Naive thymus-derived CD4-positive, alpha-beta T cell (primary cell): ENCODE measurements around the gene PCBD2. TPM values are rescaled to one million over a fixed set of nuclear protein-coding genes. Genes with fewer than 3 reads are reported as not detected.
A peak's percentile ranks its signal among the peaks of the same experiment; 100 is the strongest.
"Not testable (repeated sequence)": the region's sequence is repeated elsewhere in the genome, so short reads cannot be mapped to it uniquely, and the experiment has no call there.

Experiments used
- ATAC-seq: fragments of 150-1000 bp; cut with Tn5 transposase; 2 replicates; pipeline ENCODE4 v1.10.0; 2021; ENCODE audit warnings: mild to moderate bottlenecking, moderate library complexity
- CTCF ChIA-PET: fragments of 350-600 bp; sonication (Branson Sonifier 250); formaldehyde crosslinking; loops from one replicate; lab custom pipeline; 2021; ENCODE audit warnings: antibody characterized with exemption; lab: Charles Lee
- POLR2A ChIA-PET: fragments of 350-600 bp; sonication (Branson Sonifier 250); formaldehyde crosslinking; loops from one replicate; lab custom pipeline; 2021; ENCODE audit warnings: antibody characterized with exemption, inconsistent platforms; lab: Charles Lee
- DNase-seq, 9 donors: peaks; one replicate each; pipeline versions ENCODE4 v3.0.0 to v3.0.0-alpha.2; 2020 to 2022; ENCODE audit warnings: mixed read lengths in 1 of 9
- H3K27ac ChIP-seq: one replicate; pipeline ENCODE4 v1.7.0; 2013; ENCODE audit warnings: mild to moderate bottlenecking, low read depth, low read length, moderate library complexity
- H3K27me3 ChIP-seq, 2 donors: one replicate each; pipeline ENCODE4 v1.7.0; 2013; ENCODE audit warnings: low read length in 2 of 2, mild to moderate bottlenecking in 2 of 2, moderate library complexity in 2 of 2; ENCODE audit not compliant: control insufficient read depth in 2 of 2, insufficient read depth in 2 of 2
- H3K36me3 ChIP-seq, 3 experiments: 1 replicate in 2 of 3; 2 replicates in 1 of 3; pipeline ENCODE4 v1.7.0; 2013; ENCODE audit warnings: low read length in 3 of 3, mild to moderate bottlenecking in 3 of 3, moderate library complexity in 1 of 3; ENCODE audit not compliant: insufficient read depth in 3 of 3, control insufficient read depth in 2 of 3
- H3K4me1 ChIP-seq, 2 donors: one replicate each; pipeline ENCODE4 v1.7.0; 2013; ENCODE audit warnings: low read length in 2 of 2, mild to moderate bottlenecking in 2 of 2, moderate library complexity in 1 of 2; ENCODE audit not compliant: control insufficient read depth in 2 of 2, insufficient read depth in 2 of 2
- H3K4me3 ChIP-seq: 2 replicates; pipeline ENCODE4 v1.7.0; 2013; ENCODE audit warnings: mild to moderate bottlenecking, low read length
- H3K9me3 ChIP-seq, 3 experiments: 1 replicate in 2 of 3; 2 replicates in 1 of 3; pipeline ENCODE4 v1.7.0; 2013; ENCODE audit warnings: low read length in 3 of 3; ENCODE audit not compliant: control insufficient read depth in 2 of 3
- H3K27ac Mint-ChIP-seq, 9 donors: one replicate each; pipeline ENCODE4 v1.8.0; 2020 to 2022; ENCODE audit warnings: mixed read lengths in 9 of 9, mild to moderate bottlenecking in 8 of 9, moderate library complexity in 5 of 9, inconsistent platforms in 2 of 9
- H3K27me3 Mint-ChIP-seq, 5 donors: one replicate each; pipeline ENCODE4 v1.8.0; 2021 to 2022; ENCODE audit warnings: mixed read lengths in 5 of 5, mild to moderate bottlenecking in 1 of 5
- H3K36me3 Mint-ChIP-seq, 5 donors: one replicate each; pipeline ENCODE4 v1.8.0; 2020 to 2022; ENCODE audit warnings: mixed read lengths in 5 of 5, mild to moderate bottlenecking in 3 of 5, inconsistent platforms in 1 of 5
- H3K4me1 Mint-ChIP-seq, 7 donors: one replicate each; pipeline ENCODE4 v1.8.0; 2020 to 2022; ENCODE audit warnings: mixed read lengths in 7 of 7, mild to moderate bottlenecking in 3 of 7, inconsistent platforms in 1 of 7
- H3K4me3 Mint-ChIP-seq, 10 donors: one replicate each; pipeline ENCODE4 v1.8.0; 2020 to 2022; ENCODE audit warnings: mild to moderate bottlenecking in 10 of 10, mixed read lengths in 10 of 10, moderate library complexity in 6 of 10, inconsistent platforms in 2 of 10
- H3K9me3 Mint-ChIP-seq, 11 donors: one replicate each; pipeline ENCODE4 v1.8.0; 2020 to 2022; ENCODE audit warnings: mixed read lengths in 11 of 11, mild to moderate bottlenecking in 4 of 11, inconsistent platforms in 1 of 11, moderate library complexity in 1 of 11
- intact Hi-C, 2 donors: fragments of 100-400 bp; cut with micrococcal nuclease; formaldehyde crosslinking; loops; one replicate each; pipeline ENCODE4 v1.15.1; 2023
- polyA plus RNA-seq, 2 donors: library from polyadenylated mRNA; unstranded; fragments of 300-500 nt; fragmentation: Illumina TruSeq; gene quantifications; one replicate each; pipeline ENCODE4 v1.2.3, GENCODE V29; 2021
- total RNA-seq, 6 experiments: library from RNA in 5 of 6; stranded (reverse) in 5 of 6; gene quantifications; 1 replicate in 5 of 6; 2 replicates in 1 of 6; pipeline ENCODE4 v1.2.3 and lab custom pipeline; 2021 to 2026

PCBD2 gene
- total and polyA plus RNA-seq, 7 experiments from 2014 or later = 10.6 to 15.8 (median 14.3) TPM

GRCh38 chr5:134880937-134881336 is 24.0 kb upstream of the PCBD2 start:
- Mint-ChIP-seq H3K36me3 (peaks cover 0 to 12% (median 8%) of the 10 kb centered on the region in 5 donors), H3K27ac (peak overlapping the region in 3 of 9 donors; percentile 8 to 81 (median 55))

GRCh38 chr5:134881711-134882110 is 23.2 kb upstream of the PCBD2 start:
- ATAC-seq, H3K4me3 ChIP-seq, H3K27me3 ChIP-seq, H3K9me3 Mint-ChIP-seq, H3K27ac ChIP-seq, CTCF ChIA-PET, intact Hi-C loops, H3K36me3 ChIP-seq, POLR2A ChIA-PET, H3K27ac Mint-ChIP-seq, H3K27me3 Mint-ChIP-seq, H3K4me1 ChIP-seq, H3K4me3 Mint-ChIP-seq, H3K9me3 ChIP-seq, DNase-seq: not testable (repeated sequence)
- Mint-ChIP-seq H3K4me1 (peaks cover 34 to 56% (median 45%) of the 10 kb centered on the region in 7 donors), H3K36me3 (peaks cover 0 to 11% (median 8%) of the 10 kb centered on the region in 5 donors)

More at GRCh38 chr5:134880937-134881336, 24.0 kb upstream of the PCBD2 start:
- H3K9me3 Mint-ChIP-seq, DNase-seq, POLR2A ChIA-PET, H3K27ac ChIP-seq, H3K36me3 ChIP-seq, H3K9me3 ChIP-seq, intact Hi-C loops, ATAC-seq, H3K4me3 ChIP-seq, H3K27me3 Mint-ChIP-seq, H3K27me3 ChIP-seq, H3K4me3 Mint-ChIP-seq: not testable (repeated sequence)
- peaks cover 9 to 15% of the 10 kb centered on the region in 2 donors for H3K4me1 ChIP-seq
- CTCF ChIA-PET = interaction anchor here (0.6 kb wide), 1 partner anchor 25 kb away, joined by 4 read pairs; no protein-coding TSS in a partner anchor
- peaks cover 41 to 59% (median 53%) of the 10 kb centered on the region in 7 donors for H3K4me1 Mint-ChIP-seq

GRCh38 chr5:134887593-134888159 is 17.3 kb upstream of the PCBD2 start:
- Mint-ChIP-seq H3K4me1 (peaks cover 10 to 34% (median 22%) of the 10 kb centered on the region in 7 donors), H3K4me3 (no peak overlapping the region), H3K27me3 (no peaks in the 10 kb centered on the region), H3K36me3 (peaks cover 5 to 39% (median 24%) of the 10 kb centered on the region in 5 donors), H3K27ac (peak overlapping the region in 4 of 9 donors; percentile 9 to 58 (median 47)), H3K9me3 (no peaks in the 10 kb centered on the region)
- H3K27me3 ChIP-seq = no peaks in the 10 kb centered on the region
- H3K4me1 ChIP-seq = no peaks in the 10 kb centered on the region
- intact Hi-C loops = no loop called here
- POLR2A ChIA-PET = interaction anchor here (0.5 kb wide), 1 partner anchor 43 kb away, joined by 3 read pairs; no protein-coding TSS in a partner anchor
- ATAC-seq = no peak
- CTCF ChIA-PET = no interaction called here
- H3K36me3 ChIP-seq = peaks cover 0 to 31% (median 0%) of the 10 kb centered on the region in 3 experiments
- no peaks in the 10 kb centered on the region for H3K9me3 ChIP-seq
- no peak overlapping the region for H3K27ac ChIP-seq
- no peak for DNase-seq
- H3K4me3 ChIP-seq = no peak overlapping the region

GRCh38 chr5:134889335-134889734 is 15.6 kb upstream of the PCBD2 start:
- Histone ChIP-seq H3K27ac (no peak overlapping the region), H3K4me3 (no peak overlapping the region), H3K9me3 (no peaks in the 10 kb centered on the region), H3K36me3 (peaks cover 0 to 43% (median 0%) of the 10 kb centered on the region in 3 experiments), H3K27me3 (no peaks in the 10 kb centered on the region), H3K4me1 (no peaks in the 10 kb centered on the region)
- peaks cover 5 to 50% (median 24%) of the 10 kb centered on the region in 5 donors for H3K36me3 Mint-ChIP-seq
- intact Hi-C loops = no loop called here
- H3K9me3 Mint-ChIP-seq = no peaks in the 10 kb centered on the region
- H3K27ac Mint-ChIP-seq = no peak overlapping the region
- H3K27me3 Mint-ChIP-seq = no peaks in the 10 kb centered on the region
- ChIA-PET CTCF (no interaction called here), POLR2A (interaction anchor here (0.9 kb wide), 1 partner anchor 13 kb away, joined by 4 read pairs; no protein-coding TSS in a partner anchor)
- ATAC-seq = no peak
- H3K4me1 Mint-ChIP-seq = peaks cover 10 to 34% (median 30%) of the 10 kb centered on the region in 7 donors
- DNase-seq = no peak
- no peak overlapping the region for H3K4me3 Mint-ChIP-seq

GRCh38 chr5:134891473-134891872 is 13.5 kb upstream of the PCBD2 start:
- Mint-ChIP-seq H3K4me3 (no peak overlapping the region), H3K36me3 (peaks cover 5 to 50% (median 28%) of the 10 kb centered on the region in 5 donors), H3K27ac (no peak overlapping the region), H3K27me3 (no peaks in the 10 kb centered on the region), H3K9me3 (no peaks in the 10 kb centered on the region), H3K4me1 (peaks cover 2 to 21% (median 14%) of the 10 kb centered on the region in 7 donors)
- DNase-seq (no peak), ATAC-seq (no peak)
- intact Hi-C loops = no loop called here
- no peaks in the 10 kb centered on the region for H3K27me3 ChIP-seq
- ChIA-PET CTCF (interaction anchor here (0.7 kb wide), 1 partner anchor 9 kb away, joined by 3 read pairs; no protein-coding TSS in a partner anchor), POLR2A (no interaction called here)
- H3K9me3 ChIP-seq = no peaks in the 10 kb centered on the region
- no peaks in the 10 kb centered on the region for H3K4me1 ChIP-seq
- H3K36me3 ChIP-seq = peaks cover 0 to 55% (median 3%) of the 10 kb centered on the region in 3 experiments
- H3K4me3 ChIP-seq = no peak overlapping the region
- no peak overlapping the region for H3K27ac ChIP-seq

- ATAC-seq (no peak), DNase-seq (no peak)
- Mint-ChIP-seq H3K4me1 (peaks cover 2 to 17% (median 14%) of the 10 kb centered on the region in 7 donors), H3K9me3 (no peaks in the 10 kb centered on the region), H3K4me3 (no peak overlapping the region), H3K36me3 (peaks cover 5 to 49% (median 28%) of the 10 kb centered on the region in 5 donors), H3K27ac (peak overlapping the region in 3 of 9 donors; percentile 38 to 66 (median 60)), H3K27me3 (no peaks in the 10 kb centered on the region)
- Histone ChIP-seq H3K27me3 (no peaks in the 10 kb centered on the region), H3K4me1 (no peaks in the 10 kb centered on the region), H3K27ac (no peak overlapping the region), H3K36me3 (peaks cover 0 to 58% (median 3%) of the 10 kb centered on the region in 3 experiments), H3K4me3 (no peak overlapping the region), H3K9me3 (no peaks in the 10 kb centered on the region)
- intact Hi-C loops = no loop called here
- ChIA-PET CTCF (interaction anchor here (0.7 kb wide), 1 partner anchor 8 kb away, joined by 3 read pairs; no protein-coding TSS in a partner anchor), POLR2A (interaction anchor here (0.7 kb wide), 1 partner anchor 8 kb away, joined by 3 read pairs; no protein-coding TSS in a partner anchor)
Measured at GRCh38 chr5:134892282-134892681, 12.6 kb upstream of the PCBD2 start.
